NCI-H82 (cell line): ENCODE measurements around the gene TRIM65.
"Not testable (repeated sequence)": the region's sequence is repeated elsewhere in the genome, so short reads cannot be mapped to it uniquely, and the experiment has no call there.

Experiments
- DNase-seq: peaks from one replicate; lab custom pipeline; 2025; lab: John Stamatoyannopoulos, UW

The TRIM65 gene

DNA sequence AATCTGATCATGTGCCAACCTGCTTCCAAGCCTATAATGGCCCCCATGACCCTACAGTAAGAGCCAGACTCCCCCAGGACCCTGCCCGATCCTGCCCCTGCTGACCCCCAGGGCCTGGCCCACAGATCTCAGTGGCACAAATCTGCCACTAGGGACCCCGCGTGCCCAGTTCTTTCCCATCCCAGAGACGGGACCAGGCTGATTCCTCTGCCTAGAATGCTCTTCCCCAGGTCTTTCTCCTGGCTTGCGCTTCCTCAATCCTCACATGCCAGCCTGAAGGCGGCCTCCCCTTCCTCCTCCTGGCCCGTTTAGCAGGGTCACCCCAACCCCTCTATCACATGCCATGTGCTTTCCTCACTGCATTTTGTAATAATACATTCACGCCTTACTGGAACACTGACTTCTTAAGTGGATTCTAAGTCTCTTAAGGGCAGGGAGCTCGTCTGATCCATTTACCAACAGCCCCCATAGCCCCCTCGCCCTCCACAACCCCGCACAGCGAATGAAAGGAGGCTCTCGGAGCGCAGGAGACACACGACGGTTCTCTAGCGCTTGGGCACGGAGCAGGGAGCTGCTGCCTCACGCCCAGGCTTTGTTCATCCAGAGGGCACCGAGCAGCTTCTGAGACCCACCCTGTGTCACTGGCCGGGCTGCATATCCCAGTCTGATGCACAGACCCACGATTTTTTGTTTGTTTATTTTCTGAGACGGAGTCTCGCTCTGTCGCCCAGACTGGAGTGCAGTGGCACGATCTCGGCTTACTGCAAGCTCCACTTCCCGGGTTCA is 1.2 kb downstream of the TRIM65 start:
- peak; percentile 72 for DNase-seq

DNA sequence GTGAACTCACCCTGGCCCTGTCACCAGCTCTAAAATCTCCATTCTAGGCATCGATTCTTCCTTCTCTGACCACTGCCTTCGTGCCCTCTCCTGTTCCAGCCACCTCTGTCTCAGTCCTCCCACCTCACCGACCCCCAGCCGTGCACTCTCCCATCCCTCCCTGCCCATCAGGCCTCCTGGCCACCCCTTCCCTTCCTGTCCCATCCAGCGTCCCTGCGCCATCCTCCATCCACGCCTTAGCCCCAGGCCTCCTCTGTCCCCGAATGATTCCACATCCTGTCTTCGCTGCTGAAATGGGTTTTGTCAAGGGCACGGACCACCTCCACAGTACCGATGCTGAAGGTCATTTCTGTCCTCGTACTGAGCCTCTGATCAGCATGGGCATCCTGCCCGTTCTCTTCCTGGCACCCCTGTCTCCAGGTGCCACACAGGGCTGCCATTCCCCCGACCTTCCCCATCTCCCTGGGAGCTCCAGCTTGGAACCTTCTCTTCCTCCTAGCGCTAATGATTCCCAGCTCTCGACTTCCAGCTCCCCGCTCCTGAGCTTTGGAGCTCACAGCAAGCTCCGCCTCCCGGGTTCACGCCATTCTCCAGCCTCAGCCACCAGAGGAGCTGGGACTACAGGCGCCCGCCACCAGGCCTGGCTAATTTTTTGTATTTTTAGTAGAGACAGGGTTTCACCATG is 2.6 kb downstream of the TRIM65 start:
- DNase-seq, result peak; percentile 33

DNA sequence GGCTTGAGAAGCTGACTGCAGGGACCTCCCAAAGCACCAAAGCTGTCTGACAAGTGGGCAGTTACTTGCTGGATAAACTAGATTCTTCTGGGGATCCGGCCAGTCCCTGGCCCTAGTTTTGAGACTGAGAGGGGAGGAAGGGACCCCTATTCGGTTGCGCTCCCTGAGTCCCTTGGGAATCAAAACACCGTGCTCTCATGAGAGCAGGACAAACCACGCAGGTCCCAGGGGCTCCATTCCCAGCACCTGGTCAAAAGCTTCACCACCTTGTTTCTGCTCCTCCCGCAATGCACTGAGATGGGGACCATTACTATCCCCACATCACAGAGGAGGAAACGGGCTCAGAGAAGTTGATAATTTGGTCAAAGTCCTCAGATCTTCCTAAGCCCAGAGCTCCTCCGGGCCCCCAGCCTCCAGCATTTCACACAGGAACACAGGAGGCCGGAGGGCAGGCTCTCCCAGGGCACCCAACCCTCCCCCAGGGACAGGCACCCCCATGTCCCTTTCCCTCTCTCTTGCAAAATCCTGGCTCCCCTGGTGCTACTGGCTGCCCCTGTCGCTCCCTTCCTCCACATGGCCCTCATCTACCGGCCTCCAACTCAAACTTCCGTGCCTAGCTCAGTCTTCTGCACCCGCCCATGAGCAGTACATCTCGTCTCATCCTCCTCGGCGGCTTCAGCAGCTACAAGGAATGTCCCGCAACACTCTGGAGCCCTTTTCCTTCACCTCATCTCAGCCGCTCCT is 3.3 kb downstream of the TRIM65 start:
- DNase-seq, result no peak

DNA sequence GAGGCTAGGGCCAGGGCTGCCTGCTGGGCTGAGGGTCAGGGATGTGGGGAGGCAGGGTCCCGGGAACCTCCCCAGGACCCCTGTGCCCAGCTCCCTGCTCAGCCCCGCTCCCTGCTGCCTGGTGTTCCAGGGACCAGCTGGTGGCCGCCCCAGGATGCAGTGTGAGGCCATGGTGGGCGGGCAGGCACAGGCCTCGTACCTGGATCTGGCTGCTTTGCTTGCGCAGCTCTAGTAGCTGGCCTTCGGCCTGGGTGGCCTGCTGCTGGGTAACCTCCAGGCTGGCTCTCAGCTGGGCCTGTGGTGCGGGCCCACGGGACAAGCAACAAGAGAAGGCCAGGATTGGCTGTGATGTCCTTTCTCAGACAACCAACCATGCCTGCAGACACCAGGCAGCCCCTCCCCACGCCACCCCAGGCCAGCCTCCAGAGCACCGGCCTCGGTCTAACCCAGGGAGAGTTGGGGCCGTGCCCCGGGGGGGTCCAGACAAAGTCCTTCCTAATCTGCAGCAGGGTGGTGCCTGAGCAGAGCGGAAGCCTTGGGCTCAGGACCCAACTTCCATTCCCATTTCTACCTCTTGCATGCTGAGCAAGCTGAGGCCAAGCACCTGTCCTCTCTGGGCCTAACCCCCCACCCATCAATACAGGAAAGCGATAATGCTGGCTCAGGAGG is 4.1 kb downstream of the TRIM65 start:
- DNase-seq, result no peak

DNA sequence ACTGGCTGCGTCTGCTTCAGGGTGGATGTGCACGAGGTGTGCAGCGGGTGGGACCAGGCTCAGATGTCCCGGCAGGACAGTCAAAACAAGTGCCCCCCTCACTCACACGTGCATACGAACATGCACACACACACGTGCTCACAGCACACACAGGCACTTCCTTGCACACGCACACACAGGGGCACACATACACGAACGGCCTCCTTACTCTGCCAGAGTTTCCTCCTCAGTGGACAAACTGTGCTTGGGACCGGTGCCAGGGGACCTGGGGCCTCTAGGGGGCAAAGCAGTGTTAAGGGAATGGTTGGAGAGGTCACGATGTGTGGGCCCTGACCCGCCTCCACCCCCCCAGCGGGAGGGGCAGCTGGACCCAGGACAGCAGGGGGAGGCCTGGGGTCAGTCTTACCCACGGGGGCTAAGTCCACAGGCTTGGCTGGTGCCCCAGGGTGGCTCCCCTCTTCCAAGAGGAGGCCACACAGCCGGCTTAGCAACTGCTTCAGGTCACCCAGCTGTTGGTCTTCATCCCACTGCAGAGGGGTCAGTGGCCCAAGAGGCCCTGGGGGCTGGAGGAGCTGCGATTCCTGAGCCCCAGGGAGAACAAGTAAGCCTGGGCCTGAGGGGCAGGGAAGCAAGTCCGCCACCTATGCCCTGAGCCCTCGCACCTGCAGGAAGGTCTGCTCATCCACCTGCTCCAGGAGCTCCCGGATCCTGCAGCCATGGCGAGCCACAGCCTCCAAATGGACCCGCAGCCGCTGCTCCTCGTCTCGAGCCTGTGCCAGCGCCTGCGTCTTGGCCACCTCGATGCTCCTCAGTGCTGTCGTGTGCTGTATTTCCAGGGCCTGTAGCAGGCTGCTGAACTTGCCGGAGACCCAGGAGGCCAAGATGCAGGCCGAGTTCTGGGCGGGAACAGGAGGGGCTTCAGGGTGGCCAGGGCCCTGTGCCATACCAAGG is 4.9 kb downstream of the TRIM65 start:
- peak; percentile 56 for DNase-seq

DNA sequence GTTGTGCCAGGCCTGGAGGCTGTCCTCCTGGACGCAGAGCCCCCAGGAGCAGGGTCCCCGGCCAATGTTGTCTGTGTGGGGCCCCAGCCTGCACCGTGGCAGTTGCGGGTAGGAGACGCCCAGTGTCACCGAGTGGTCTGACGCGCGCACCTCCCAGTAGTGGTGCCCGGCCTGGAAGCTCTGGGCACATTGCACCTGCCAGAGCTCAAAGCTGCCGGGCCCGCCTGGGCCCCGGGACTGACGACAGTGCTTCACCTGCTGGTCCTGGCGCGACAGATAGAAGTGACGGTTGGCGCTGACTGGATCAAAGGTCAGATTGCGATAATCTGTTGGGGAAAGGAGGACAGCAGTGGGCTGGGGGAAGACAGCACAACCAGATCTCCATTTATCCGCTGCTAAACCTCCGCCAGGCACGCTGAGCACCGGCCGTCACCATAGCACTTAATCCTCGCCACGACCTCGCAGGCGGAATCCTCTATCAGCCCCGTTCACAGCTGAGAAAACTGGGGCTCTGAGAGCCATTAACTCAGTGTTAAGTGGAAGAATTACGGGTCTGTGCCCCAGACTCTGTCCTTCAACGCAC is 5.6 kb downstream of the TRIM65 start:
- peak; percentile 86 for DNase-seq

DNA sequence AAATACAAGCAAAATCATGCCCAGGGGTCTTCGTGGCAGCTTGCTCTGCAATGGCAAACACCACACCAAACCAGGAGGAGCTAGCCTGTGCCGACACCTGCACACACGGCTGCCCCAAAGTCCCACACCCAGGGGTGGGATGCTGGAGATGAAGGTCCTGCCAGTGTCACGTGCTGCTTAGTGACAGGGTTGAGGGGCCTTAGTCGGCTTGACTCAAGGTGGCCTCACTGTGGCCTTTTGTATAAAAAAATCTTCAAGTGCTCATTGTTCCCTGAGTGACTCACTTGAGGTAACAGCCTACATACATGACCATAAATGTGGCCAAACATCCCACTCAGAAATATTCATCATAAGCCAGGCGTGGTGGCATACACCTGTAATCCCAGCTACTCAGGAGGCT is 7.3 kb downstream of the TRIM65 start:
- no peak for DNase-seq

DNA sequence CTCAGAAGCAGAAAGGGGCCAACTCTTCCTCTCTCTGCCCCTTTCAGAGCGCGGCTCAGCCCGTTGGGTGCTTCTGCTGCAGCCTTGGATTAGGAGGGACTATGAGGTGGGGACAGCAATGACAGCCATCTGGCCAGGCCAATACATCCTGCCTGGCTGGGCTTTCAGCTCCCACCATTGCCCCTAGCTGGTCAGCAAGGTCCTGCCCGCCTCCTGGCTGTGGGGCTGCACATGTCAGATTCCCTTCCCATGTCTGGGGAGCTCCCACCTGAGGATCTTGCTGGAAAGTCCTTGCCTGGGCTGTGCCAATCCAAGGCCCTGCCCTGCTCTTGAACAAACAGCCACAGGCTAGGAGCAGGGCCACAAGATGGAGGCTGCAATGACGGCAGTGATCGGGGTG is 8.3 kb downstream of the TRIM65 start:
- peak; percentile 56 for DNase-seq

DNA sequence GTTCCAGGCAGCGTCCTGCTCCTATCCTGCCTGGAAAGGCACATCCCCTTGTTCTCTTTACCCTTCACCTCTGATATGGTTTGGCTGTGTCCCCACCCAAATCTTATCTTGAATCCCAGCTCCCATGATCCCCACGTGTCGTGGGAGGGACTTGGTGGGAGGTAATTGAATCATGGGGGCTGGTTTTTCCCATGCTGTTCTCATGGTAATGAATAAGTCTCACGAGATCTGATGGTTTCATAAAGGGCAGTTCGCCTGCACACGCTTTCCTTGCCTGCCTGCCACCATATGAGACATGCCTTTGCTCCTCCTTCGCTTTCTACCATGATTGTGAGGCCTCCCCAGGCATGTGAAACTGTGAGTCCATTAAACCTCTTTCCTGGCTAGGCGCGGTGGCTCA is 10.9 kb downstream of the TRIM65 start:
- DNase-seq, result not testable (repeated sequence)

DNA sequence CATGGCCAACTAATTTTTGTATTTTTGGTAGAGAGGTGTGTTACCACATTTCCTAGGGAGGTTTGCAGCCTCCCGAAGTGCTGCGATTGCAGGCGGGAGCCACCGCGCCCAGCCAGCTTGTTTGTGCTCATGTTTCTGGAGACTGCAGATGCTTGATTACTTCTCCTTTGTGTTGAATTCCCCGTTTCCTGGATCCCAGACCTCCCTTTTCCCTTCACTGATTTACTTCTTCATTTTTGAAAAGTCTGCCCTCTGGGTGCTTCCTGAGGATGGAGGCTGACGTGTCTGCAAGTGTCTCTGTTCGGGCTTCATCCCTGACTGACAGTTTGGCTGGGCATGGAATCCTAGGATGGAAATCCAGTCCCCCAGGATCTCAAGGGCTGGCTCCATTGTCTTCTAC is 11.3 kb downstream of the TRIM65 start:
- no peak for DNase-seq

DNA sequence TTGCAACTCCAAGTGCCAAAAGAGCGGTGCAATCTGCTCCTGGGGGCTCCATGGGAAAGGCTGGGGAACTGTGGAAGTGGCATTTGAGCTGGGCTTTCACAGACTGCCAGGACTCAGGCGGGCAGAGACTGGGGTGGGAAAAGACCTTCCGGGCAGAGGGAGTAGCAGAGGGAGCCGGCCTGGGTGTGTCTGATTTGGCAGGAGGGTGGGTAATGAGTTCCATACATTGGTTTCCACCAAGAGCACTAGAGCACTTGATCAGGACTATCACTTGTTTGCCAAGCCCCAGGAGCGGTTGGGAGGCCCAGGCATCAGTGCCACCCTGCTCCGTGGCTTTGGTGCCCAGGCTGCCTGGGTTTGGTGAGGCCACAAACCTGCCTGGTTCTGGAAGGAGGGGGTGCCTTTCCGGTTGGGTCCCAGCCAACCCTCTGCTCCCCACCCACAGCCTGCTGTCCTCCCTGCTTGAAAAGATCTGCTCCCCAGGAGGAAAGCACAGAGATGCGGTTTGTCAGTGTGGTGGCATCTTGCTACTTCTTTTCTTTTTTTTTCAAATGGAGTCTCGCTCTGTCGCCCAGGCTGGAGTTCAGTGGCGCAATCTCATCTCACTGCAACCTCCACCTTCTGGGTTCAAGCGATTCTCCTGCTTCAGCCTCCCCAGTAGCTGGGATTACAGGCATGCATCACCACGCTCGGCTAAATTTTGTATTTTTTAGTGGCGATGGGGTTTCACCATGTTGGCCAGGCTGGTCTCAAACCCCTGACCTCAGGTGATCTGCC is 14.9 kb downstream of the TRIM65 start:
- no peak for DNase-seq

DNA sequence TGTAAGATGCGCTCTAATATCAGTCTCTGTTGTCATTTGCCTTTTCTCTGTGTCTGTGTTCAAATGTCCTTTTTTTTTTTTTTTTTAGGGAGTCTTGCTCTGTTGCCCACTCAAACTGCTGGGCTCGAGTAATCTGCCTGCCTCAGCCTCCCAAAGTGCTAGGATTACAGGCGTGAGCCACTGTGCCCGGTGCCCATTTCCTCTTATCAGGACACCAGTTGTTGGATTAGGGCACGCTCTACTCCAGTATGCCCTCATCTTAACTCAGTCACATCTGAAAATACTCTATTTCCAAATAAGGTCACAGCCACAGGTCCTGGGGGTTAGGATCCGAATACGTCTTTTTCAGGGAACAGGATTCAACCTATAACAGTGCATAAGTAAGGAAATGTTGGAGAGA is 16.5 kb downstream of the TRIM65 start:
- no peak for DNase-seq

DNA sequence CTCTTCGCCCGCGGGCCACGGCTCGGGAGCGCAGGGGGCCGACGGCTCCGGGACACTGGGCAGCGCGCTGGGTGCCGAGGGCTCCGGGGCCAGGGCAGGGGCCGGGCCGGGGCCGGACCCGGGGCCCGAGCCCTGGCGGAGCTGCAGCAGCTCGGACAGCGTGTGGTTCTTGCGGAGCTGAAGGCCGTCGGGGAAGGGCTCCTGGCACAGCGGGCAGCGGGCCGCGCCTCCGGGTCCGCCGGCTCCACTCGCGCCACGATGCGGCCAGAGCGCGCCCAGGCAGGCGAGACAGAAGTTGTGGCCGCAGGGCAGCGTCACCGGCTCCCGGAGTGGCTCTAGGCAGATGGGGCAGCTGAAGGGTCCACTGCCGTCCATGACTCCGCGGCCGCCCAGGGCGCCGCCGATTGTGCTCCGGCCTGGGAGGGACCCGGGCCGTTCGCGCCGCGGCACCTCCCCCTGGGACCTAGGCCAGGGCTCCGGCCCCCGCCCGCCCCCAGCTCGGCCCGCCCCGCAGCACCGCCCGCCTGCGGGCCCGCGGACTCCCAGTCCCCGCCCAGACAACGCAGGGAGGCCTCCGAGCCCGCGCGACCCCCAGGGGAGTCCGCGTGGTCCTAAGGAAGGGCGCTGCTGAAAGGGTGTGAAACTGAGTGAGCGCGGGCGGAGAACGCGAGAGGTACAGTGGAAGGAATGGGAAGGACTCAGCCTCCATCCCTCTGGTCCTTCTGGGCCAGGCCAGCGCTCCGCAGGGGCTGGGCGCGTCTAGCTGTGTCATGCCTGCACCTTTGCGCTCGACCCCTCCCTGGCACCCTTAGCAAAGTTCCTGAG is 18.4 kb downstream of the TRIM65 start, which contains the start of gene TRIM47:
TRIM47 (minus strand) TSS at position 408 of the 825 bp plus-strand sequence; CDS start at position 375, 33 bp downstream.
- peak; percentile 46 for DNase-seq

DNA sequence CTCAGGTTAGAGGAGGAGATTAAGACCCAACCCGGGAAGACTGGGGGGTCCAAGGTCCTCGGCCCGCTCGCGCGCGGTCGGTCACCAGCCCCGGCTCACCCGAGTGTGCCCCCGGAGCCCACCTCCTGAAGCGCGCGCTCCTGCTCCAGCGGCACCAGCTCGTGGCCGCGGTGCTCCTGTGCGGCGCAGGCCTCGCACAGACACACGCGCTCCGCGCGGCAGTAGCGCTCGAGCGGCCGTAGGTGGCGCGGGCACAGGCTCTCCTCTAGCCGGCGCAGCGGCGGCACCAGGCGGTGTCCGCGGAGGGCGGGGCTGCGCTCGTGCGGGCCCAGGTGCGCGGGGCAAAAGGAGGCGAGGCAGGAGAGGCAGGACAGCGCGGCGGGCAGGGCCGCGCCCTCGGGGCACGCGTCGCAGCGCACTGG is 19.0 kb downstream of the TRIM65 start:
- DNase-seq, result peak; percentile 80

DNA sequence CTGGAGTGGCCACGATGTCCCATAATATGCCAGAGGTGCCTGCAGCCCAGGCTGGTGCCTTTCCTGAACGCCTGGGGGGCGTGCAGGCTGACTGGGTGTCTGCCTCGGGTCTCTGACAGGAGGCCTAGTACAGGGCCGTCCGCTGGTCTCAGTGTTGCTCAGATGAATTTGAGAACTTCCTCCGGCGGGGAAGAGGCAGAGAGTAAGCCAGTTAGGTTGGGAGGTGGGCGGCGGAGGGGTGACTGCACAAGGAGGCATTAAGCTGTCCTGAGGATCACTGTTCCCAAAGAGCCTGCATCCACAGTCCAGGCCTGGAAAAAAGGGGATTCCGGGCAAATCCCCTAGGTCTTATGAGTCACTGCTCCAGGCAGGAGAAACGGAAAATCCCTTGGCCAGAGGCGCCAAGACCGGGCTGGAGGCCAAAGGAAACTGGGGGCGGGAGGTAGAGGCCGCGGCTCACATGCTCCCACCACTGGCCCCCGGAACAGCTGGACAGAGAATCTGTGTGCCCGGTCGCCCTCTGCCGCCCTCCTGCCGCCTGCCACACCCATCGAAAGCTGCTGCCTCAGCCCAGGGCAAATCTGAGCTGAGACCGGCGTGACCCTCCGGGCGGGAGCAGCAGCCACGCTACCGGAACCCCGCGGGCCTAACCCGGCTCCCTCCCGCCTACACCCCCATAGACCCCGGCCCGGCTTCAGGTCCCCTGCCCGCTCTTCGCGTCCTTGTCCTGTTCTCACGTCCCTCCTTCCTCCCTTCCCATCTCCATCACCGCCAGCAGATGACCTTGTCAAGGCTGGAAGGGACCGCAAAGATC is 19.6 kb downstream of the TRIM65 start:
- DNase-seq, result peak; percentile 40

DNA sequence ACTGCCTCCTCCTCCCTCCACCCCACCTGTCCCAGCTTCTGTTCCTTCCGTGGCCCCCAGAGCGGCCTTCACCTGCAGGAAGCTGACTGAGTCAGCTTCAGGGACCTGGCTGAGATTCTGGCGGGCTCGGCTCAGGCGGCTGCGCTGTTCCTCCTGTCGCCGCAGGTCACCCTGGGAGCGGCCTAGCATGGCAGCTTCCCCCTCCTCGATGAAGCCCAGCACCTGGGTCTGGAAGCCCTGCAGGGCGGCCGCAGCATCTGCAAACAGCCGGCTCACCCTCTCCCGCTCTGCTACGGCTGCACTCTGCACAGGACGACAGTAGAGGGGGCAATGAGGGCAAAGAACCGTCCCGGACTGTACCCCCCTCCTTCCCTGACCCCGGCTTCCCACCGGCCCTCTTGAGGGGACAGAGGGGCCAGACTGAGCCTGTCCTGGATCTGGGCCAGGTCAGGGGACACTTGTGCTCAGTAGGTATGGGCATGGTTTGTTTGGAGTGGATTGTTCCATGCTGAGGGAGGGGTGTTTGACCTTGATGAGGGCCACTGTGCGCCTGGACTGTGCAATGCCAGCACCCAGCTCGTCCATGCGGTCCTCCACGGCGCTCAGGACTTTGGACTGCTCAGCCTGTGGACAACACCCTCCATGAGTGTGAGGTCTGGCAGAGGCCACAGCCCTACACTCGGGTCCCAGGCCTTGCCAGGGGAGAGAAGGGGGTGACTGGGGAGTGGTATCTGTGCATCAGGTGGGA is 20.4 kb downstream of the TRIM65 start:
- no peak for DNase-seq

DNA sequence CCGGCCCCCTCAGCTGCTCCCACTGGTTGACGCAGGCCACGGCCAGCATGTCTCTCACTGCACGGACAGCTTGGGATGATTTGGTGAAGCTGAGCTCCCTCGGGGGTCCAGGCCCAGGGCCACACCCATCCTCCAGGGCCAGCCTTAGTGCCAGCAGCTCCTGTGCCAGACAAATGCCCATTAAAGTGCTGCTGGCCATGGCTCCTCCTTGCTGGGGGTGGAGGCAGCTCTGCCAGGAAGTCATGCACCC is 20.9 kb downstream of the TRIM65 start:
- no peak for DNase-seq
